C4-2B (cell line): ENCODE data around the gene LMCD1.

ENCODE experiments used
- H3K27ac ChIP-seq: fragments of 450-650 bp; 2 replicates; pipeline ENCODE4 v1.5.1; 2017
- ZFX ChIP-seq: fragments of 450-650 bp; IDR thresholded peaks from 2 replicates; pipeline ENCODE4 v1.6.1; 2017
- TF ChIP-seq, protein P1 (sequence below): fragments of 450-650 bp; conservative IDR thresholded peaks from 2 replicates; pipeline ENCODE4 v1.5.1; 2017; ENCODE audit warnings: mild to moderate bottlenecking

Gene LMCD1

DNA sequence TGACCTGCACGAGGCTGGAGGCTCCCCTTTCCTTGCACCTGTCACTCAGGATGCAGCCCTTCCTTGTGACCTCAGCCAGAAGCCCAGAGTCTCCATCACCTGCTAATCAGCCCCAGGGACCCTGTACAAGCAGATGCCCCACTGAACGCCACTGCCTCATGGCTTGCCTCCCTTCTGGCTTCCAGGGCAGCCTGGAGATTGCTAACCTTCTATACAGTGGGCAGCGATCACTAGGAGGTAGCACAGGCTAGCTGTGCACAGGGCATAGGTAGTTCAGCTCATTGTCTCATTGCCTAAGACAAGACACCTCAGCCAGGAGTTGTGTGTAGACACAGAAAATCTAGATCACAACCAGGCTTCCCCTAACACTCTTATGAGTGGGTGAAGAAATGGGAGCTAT, 93.6 kb downstream of the LMCD1 start:
- TF ChIP-seq, protein P1, sequence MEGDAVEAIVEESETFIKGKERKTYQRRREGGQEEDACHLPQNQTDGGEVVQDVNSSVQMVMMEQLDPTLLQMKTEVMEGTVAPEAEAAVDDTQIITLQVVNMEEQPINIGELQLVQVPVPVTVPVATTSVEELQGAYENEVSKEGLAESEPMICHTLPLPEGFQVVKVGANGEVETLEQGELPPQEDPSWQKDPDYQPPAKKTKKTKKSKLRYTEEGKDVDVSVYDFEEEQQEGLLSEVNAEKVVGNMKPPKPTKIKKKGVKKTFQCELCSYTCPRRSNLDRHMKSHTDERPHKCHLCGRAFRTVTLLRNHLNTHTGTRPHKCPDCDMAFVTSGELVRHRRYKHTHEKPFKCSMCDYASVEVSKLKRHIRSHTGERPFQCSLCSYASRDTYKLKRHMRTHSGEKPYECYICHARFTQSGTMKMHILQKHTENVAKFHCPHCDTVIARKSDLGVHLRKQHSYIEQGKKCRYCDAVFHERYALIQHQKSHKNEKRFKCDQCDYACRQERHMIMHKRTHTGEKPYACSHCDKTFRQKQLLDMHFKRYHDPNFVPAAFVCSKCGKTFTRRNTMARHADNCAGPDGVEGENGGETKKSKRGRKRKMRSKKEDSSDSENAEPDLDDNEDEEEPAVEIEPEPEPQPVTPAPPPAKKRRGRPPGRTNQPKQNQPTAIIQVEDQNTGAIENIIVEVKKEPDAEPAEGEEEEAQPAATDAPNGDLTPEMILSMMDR = no peak
- TF ChIP-seq ZFX = no peak
- H3K27ac ChIP-seq = no peak overlapping the region

- TF ChIP-seq, protein P1 = no peak
- no peak for TF ChIP-seq ZFX
- no peak overlapping the region for H3K27ac ChIP-seq
Measured at GRCh38 chr3:8595695-8596115, 94.1 kb downstream of the LMCD1 start.

DNA sequence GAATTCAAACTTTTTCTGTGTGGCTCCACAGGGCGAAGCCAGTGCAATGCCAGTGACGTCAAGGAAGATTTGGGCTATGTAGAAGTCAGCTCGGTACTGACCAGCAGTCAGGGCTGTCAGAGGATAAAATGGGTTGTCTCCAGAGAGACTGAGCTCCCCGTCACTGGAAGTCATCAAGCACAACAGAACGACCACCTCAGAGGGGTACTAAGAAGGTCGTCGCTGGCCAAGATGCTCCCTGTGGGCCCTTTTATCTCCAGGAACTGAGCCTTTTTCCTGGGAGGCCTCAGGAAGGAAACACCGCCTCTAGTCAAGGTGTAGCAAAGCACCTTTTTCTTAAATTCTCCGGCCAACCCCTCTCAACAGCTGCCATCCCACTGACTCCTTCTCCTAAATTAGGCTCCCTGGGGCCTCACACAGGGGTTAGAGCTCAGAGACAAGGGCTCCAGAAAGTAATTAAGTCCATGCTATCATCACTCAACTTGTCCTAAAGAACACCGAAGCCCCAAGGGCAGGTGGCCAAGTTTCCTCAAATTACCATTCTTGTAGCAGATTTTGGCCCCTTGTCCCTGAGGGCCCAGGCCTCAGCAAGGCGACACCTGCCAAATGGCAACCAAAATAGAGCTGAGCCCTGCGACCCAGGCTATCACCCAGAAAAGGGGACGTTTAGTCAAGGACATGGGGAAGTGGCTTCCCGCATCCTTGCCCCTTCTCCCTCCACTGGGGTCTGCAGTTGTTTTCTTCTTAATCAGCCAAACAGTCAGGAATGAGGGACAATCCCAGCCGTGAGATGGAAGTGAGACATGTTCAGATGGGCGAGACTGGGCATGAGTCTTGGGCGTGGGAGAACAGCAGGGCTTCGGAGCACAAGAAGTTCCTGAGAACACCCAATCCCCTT, 94.9 kb downstream of the LMCD1 start:
- H3K27ac ChIP-seq = no peak overlapping the region
- TF ChIP-seq ZFX = no peak
- TF ChIP-seq, protein P1 = no peak

GRCh38 chr3:8597219-8597853, 95.7 kb downstream of the LMCD1 start:
- no peak for TF ChIP-seq ZFX
- TF ChIP-seq, protein P1 = no peak
- H3K27ac ChIP-seq = no peak overlapping the region

DNA sequence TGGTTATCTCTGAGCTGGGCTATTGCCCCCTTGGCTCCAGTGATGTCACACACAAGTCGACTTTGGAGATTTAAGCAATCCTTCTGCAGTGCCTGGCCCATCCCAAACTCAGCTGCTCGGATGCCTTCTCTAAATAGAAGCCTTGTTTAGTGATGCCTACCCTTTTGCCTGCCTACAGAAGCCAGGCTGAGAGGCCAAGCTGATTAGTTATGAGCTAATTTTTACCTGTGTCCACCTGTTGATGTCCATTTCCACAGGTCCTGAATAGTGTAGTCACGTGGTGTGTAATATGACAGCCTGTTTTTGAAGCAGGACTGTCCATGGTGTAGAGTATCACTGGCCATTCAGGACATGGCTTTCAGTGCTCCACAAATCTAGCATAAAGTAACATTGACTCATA, 97.5 kb downstream of the LMCD1 start:
- TF ChIP-seq ZFX = no peak
- TF ChIP-seq, protein P1 = no peak

DNA sequence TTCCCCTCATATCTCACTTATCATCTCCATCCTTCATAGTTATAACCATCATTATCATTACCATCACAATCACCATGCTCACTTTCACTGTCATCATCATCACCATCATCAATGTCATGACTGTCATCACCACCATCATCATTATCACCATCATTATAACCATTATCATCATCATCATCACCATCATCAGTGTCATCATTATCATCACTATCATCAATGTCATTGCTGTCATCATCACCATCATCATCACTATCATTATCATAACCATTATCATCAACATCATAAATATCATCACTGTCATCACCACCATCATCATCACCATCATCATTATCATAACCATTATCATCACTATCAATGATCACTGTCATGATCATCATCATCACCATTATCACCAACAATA, 98.8 kb downstream of the LMCD1 start:
- TF ChIP-seq, protein P1 = no peak
- TF ChIP-seq ZFX = no peak
- H3K27ac ChIP-seq = no peak overlapping the region

More for the DNA sequence above, 97.5 kb downstream of the LMCD1 start:
- no peak overlapping the region for H3K27ac ChIP-seq

DNA sequence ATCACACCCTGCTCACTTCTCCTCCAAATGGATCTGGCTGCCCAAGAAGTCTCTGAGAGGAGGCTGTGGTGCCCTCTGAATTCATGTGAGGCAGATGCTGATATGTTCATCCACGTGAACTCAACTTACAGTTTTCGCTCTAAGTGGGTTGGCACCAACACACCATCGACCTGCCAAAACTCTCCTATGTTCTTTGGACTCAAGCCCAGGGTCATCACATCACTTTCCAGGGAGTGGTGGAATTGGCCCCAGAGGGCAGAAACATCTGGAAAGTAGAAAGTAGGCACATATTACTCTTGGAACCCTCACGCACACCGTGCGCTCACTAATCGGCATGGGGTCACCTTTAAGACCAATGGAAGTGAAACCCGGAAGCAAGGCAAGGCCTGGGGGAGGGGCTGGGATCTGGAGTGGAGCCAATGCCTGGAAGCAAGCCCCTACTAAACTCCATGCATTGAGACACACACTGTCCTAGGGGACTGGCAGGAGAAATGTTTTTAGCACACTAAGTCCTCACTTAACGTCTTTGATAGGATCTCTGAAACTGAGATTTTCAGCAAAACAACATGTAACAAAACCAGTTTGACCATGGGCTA, 101.6 kb downstream of the LMCD1 start:
- no peak for TF ChIP-seq ZFX
- TF ChIP-seq, protein P1 = no peak
- no peak overlapping the region for H3K27ac ChIP-seq
